Smooth muscle cell of the umbilical artery (primary cell): ENCODE results near the gene CDKN2AIP. TPM values are rescaled to one million over a fixed set of nuclear protein-coding genes. Genes with fewer than 3 reads are reported as not detected.

Experiments
- total RNA-seq: library from RNA; depleted of rRNA; stranded (reverse); fragments of >200 nt; gene quantifications from 2 replicates; pipeline ENCODE4 v1.2.3, GENCODE V29; 2014

Gene CDKN2AIP
- total RNA-seq: 14.3 and 15.4 TPM in 2 replicates

GRCh38 chr4:183444214-183445096 is at the start of gene CDKN2AIP:
Gene CDKN2AIP (plus strand): TSS chr4:183444636. CDS start chr4:183444798, 162 bp downstream.

Other genes with a start within 250 kb of the CDKN2AIP start
- gene CLDN22, start 124.4 kb upstream of the CDKN2AIP start, total RNA-seq: not detected in 2 replicates
- gene CLDN24, start 122.2 kb upstream of the CDKN2AIP start, total RNA-seq: not detected in 2 replicates
- gene ING2, start 60.4 kb downstream of the CDKN2AIP start, total RNA-seq: 10.7 and 15.8 TPM in 2 replicates
- 21.7 and 28.6 TPM in 2 replicates for gene RWDD4, start 214.5 kb downstream of the CDKN2AIP start, total RNA-seq
- gene TRAPPC11, start 214.7 kb downstream of the CDKN2AIP start, total RNA-seq: 66.2 and 70.9 TPM in 2 replicates